Immature natural killer cell (primary cell): ENCODE data around the gene GABRD. TPM values are rescaled to one million over a fixed set of nuclear protein-coding genes. Genes with fewer than 3 reads are reported as not detected.

Source experiments
- DNase-seq, 3 donors: peaks; one replicate each; pipeline ENCODE4 v3.0.0; 2022; ENCODE audit warnings: mixed read lengths in 1 of 3
- H3K27ac Mint-ChIP-seq, 6 donors: one replicate each; pipeline ENCODE4 v1.8.0; 2020; ENCODE audit warnings: mixed read lengths in 6 of 6, mild to moderate bottlenecking in 5 of 6, inconsistent platforms in 4 of 6, moderate library complexity in 3 of 6
- H3K27me3 Mint-ChIP-seq, 3 donors: one replicate each; pipeline ENCODE4 v1.8.0; 2020 to 2021; ENCODE audit warnings: low read depth in 3 of 3, mild to moderate bottlenecking in 3 of 3, mixed read lengths in 3 of 3, moderate library complexity in 3 of 3, inconsistent platforms in 1 of 3
- H3K36me3 Mint-ChIP-seq, 3 donors: one replicate each; pipeline ENCODE4 v1.8.0; 2020; ENCODE audit warnings: mixed read lengths in 3 of 3, inconsistent platforms in 2 of 3, mild to moderate bottlenecking in 2 of 3
- H3K4me1 Mint-ChIP-seq, 2 donors: one replicate each; pipeline ENCODE4 v1.8.0; 2020; ENCODE audit warnings: inconsistent platforms in 2 of 2, mild to moderate bottlenecking in 2 of 2, mixed read lengths in 2 of 2, moderate library complexity in 1 of 2
- H3K4me3 Mint-ChIP-seq, 5 donors: one replicate each; pipeline ENCODE4 v1.8.0; 2020; ENCODE audit warnings: mild to moderate bottlenecking in 5 of 5, mixed read lengths in 5 of 5, inconsistent platforms in 3 of 5, moderate library complexity in 3 of 5
- H3K9me3 Mint-ChIP-seq, 6 donors: one replicate each; pipeline ENCODE4 v1.8.0; 2020; ENCODE audit warnings: mild to moderate bottlenecking in 6 of 6, mixed read lengths in 6 of 6, inconsistent platforms in 4 of 6, moderate library complexity in 3 of 6
- polyA plus RNA-seq, 3 donors: library from polyadenylated mRNA; unstranded; fragments of 300-500 nt; fragmentation: Illumina TruSeq; gene quantifications; one replicate each; pipeline ENCODE4 v1.2.3, GENCODE V29; 2021

Gene GABRD
- polyA plus RNA-seq, 3 donors from 2014 or later: not detected

DNA sequence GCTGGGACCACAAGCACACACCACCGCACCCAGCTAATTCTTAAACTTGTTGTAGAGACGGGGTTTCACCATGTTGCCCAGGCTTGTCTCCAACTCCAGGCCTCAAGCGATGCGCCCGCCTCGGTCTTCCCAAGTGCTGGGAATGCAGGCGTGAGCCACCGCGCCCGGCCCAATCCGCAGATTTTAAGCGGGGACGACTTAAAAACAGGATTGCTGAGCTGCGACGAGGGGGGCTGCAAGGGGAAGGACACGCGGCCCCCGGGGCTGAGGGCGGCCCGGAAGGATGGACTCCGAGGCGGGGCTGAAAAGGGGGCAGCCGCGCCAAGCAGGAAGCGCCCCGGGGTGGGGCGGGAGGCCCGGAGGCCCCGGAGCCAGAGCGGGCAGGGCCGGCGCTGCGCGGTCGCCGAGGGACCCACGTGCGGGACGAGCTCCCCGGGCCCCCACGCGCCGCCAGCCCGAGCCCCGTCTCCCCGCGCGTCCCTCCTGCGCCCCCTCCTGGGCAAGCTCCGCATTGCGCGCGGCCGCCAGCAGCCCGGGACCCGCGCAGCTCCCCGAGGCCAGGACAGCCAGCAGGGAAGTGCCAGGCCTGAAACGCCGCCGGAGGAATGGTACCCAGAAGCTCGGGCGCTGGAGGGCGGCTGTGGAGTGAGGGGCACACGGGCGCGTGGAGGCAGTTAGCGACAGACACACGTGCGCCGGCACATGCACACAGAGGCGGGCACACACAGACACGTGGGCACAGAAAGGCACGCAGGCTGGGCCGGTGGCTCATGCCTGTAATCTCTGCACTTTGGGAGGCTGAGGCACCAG, 25.6 kb downstream of the GABRD start:
- Mint-ChIP-seq H3K9me3 (no peaks in the 10 kb centered on the region), H3K4me1 (peaks cover 18 to 29% of the 10 kb centered on the region in 2 donors), H3K27ac (no peak overlapping the region), H3K27me3 (peaks cover 6 to 11% (median 6%) of the 10 kb centered on the region in 3 donors), H3K4me3 (peak overlapping the region; percentile 2 to 67 (median 39)), H3K36me3 (no peaks in the 10 kb centered on the region)
- DNase-seq: peak; percentile 79 to 80 (median 80)

GRCh38 chr1:2045468-2046173, 26.5 kb downstream of the GABRD start:
- H3K9me3 Mint-ChIP-seq: no peaks in the 10 kb centered on the region
- peaks cover 6 to 11% (median 6%) of the 10 kb centered on the region in 3 donors for H3K27me3 Mint-ChIP-seq
- H3K4me3 Mint-ChIP-seq: peak overlapping the region in 4 of 5 donors; percentile 15 to 65 (median 44)
- no peaks in the 10 kb centered on the region for H3K36me3 Mint-ChIP-seq
- H3K4me1 Mint-ChIP-seq: peaks cover 18 to 29% of the 10 kb centered on the region in 2 donors
- no peak for DNase-seq
- H3K27ac Mint-ChIP-seq: no peak overlapping the region

DNA sequence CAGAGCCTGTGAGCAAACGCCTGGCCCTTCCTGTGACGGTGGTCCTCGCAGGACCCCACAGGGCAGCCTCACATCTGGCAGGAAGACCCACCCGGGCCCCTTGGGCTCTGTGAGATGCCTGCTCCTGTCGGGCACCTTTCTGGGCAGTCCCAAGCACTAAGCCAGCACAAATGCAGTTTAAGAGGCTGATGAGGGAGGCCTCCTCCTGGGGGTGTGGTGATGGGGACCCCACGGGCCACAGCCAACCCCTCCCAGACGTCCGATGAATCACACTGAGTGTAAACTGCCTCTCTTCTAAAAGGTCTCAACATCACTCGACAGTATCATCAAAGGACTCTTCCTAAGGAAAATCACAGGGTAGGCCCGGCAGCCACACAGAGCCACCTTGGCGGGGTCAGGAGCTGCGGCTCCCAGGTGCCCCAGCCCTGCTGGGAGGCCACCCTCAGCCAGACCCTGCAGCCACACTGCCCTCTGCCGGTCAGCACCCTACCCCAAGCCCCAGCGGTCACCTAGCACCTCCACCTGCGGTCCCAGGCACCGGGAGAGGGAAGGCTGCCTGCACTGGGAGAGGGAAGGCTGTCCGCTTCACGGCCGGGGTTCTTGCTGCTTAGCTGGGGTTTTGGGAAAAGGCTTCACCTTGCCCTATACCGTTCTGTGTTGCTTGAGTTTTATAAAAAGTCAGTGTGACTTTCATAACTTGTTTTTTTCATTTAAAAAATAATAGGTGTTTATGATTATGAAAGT, 27.2 kb downstream of the GABRD start:
- Mint-ChIP-seq H3K27ac (no peak overlapping the region), H3K27me3 (peaks cover 6 to 11% (median 7%) of the 10 kb centered on the region in 3 donors), H3K9me3 (no peaks in the 10 kb centered on the region), H3K36me3 (no peaks in the 10 kb centered on the region), H3K4me1 (peaks cover 18 to 29% of the 10 kb centered on the region in 2 donors), H3K4me3 (peak overlapping the region in 3 of 5 donors; percentile 15 to 18 (median 15))
- peak; percentile 21 to 39 (median 32) for DNase-seq

DNA sequence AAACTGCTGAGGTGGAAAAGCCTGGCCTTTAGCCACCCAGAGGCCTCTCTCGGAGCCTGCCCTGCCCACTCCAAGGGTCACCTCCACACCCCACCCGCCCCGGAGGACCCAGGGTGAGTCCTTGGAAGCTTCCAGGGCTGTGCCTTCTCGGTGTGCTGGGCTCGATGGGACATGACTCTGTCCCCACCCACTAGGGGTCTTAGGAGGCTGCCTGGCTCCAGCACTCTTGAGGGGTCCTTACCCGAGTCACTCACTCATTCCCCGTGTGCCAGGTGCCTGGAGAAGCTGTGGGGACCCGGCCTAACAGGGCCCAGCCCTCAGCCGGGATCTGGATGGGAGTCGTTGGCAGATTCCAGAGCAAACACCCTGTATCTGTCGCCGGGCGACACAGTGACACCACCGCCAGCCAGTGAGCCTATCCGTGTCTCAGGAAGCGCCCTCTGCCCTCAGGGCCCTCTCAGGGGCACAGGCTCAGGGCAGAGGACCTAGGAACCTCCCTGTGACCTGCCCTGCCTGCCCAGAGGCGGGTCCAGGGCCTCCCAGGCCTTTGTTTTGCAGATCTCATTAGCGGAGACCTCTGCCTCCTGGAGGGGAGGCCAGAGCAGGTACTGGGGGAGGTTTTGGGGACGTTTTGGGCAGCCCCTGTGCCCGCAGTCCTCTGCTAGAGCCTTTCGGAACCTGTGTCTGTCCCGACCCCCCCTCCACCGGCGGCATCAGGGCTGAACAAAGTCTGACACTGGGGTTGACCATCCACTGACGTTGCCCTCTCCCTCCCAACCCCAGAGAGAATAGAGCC, 28.0 kb downstream of the GABRD start:
- H3K4me1 Mint-ChIP-seq: peaks cover 20 to 29% of the 10 kb centered on the region in 2 donors
- H3K27ac Mint-ChIP-seq: no peak overlapping the region
- H3K4me3 Mint-ChIP-seq: no peak overlapping the region
- H3K36me3 Mint-ChIP-seq: no peaks in the 10 kb centered on the region
- no peaks in the 10 kb centered on the region for H3K9me3 Mint-ChIP-seq
- DNase-seq: no peak
- H3K27me3 Mint-ChIP-seq: peaks cover 6 to 11% (median 7%) of the 10 kb centered on the region in 3 donors

- peak overlapping the region; percentile 66 to 87 (median 85) for H3K4me3 Mint-ChIP-seq
- H3K36me3 Mint-ChIP-seq: no peaks in the 10 kb centered on the region
- DNase-seq: no peak
- no peaks in the 10 kb centered on the region for H3K9me3 Mint-ChIP-seq
- peaks cover 6 to 11% (median 7%) of the 10 kb centered on the region in 3 donors for H3K27me3 Mint-ChIP-seq
- peaks cover 20 to 29% of the 10 kb centered on the region in 2 donors for H3K4me1 Mint-ChIP-seq
- H3K27ac Mint-ChIP-seq: peak overlapping the region in 3 of 6 donors; percentile 35 to 79 (median 64)
Observed at GRCh38 chr1:2047749-2048729, 28.9 kb downstream of the GABRD start.

DNA sequence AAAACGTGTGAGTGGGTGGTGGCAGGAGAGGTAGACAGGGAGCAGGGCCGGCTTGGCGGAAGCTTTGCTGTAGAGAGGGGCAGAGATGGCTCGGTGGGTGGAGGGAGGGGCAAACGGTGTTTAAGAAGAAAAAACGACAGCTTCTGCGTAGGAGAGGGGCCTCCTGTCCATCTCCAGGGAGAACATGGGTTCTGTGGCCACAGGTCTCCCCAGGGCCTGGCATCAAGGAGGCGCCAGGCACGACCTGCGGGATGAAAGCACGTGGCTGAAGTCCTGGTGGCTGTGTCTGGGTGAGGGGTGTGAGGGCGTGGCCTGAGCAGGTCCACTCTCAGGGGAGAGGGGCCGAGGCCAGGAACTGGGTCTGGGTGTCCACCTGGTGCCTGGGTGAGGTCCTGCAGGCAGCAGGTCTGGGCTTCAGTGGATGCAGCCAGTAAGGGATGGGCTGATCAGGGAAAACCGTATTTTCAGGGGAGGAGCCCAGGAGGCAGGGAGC, 30.1 kb downstream of the GABRD start:
- no peak for DNase-seq
- Mint-ChIP-seq H3K27ac (peak overlapping the region in 4 of 6 donors; percentile 35 to 77 (median 75)), H3K9me3 (no peaks in the 10 kb centered on the region), H3K4me1 (peaks cover 18 to 24% of the 10 kb centered on the region in 2 donors), H3K36me3 (no peaks in the 10 kb centered on the region), H3K4me3 (peak overlapping the region; percentile 83 to 87 (median 85)), H3K27me3 (peaks cover 0 to 10% (median 7%) of the 10 kb centered on the region in 3 donors)

DNA sequence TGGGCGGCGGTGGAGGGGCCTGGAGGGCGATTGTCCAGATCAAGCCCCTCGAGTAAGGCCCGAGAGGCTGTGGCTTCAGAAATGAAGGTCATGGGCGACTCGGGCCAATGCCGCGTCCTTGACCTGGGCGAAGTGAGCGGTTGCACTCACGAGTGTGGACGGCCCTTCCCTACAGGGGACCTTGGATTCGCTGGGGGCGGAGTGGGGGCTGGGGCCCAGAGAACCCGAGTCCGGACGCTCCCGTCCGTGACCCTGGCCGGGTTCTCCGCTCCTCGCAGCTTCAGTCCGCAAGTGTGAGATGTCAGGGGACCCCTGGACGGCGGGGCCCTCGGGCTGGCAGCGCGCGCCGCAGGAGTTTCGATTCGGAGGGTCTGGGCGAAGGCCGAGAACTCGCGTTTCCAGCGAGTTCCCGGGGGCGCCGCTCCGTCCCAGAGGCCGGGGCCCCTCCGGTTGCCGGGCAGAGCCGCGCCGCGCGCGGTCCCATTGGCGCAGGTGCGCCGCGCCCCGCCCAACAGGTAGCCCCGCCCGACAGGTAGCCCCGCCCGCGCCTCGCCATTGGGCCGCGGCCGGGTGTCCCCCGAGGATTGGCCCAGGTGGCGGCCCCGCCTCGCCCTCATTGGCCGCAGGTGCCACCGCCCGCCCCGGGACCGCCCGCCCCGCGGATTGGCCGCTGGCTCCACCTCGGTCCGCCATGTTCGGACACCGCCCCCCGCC, 30.7 kb downstream of the GABRD start, which contains the start of gene PRKCZ:
PRKCZ (plus strand) TSS at position 694 of the 714 bp plus-strand sequence. CDS start 220 bp downstream, outside the sequence.
- Mint-ChIP-seq H3K36me3 (no peaks in the 10 kb centered on the region), H3K4me1 (peaks cover 18 to 24% of the 10 kb centered on the region in 2 donors), H3K27me3 (peaks cover 0 to 10% (median 7%) of the 10 kb centered on the region in 3 donors), H3K4me3 (peak within 1 kb of the TSS; percentile 83 to 87 (median 85)), H3K9me3 (no peaks in the 10 kb centered on the region), H3K27ac (peak within 1 kb of the TSS in 4 of 6 donors; percentile 35 to 77 (median 75))
- peak; percentile 93 to 94 (median 94) for DNase-seq

- Mint-ChIP-seq H3K4me1 (peaks cover 17 to 21% of the 10 kb centered on the region in 2 donors), H3K9me3 (no peaks in the 10 kb centered on the region), H3K27me3 (peaks cover 0 to 10% (median 7%) of the 10 kb centered on the region in 3 donors), H3K36me3 (no peaks in the 10 kb centered on the region), H3K4me3 (peak overlapping the region in 3 of 5 donors; percentile 68 to 77 (median 76)), H3K27ac (no peak overlapping the region)
- no peak for DNase-seq
Observed at GRCh38 chr1:2050461-2050792, 31.3 kb downstream of the GABRD start.

DNA sequence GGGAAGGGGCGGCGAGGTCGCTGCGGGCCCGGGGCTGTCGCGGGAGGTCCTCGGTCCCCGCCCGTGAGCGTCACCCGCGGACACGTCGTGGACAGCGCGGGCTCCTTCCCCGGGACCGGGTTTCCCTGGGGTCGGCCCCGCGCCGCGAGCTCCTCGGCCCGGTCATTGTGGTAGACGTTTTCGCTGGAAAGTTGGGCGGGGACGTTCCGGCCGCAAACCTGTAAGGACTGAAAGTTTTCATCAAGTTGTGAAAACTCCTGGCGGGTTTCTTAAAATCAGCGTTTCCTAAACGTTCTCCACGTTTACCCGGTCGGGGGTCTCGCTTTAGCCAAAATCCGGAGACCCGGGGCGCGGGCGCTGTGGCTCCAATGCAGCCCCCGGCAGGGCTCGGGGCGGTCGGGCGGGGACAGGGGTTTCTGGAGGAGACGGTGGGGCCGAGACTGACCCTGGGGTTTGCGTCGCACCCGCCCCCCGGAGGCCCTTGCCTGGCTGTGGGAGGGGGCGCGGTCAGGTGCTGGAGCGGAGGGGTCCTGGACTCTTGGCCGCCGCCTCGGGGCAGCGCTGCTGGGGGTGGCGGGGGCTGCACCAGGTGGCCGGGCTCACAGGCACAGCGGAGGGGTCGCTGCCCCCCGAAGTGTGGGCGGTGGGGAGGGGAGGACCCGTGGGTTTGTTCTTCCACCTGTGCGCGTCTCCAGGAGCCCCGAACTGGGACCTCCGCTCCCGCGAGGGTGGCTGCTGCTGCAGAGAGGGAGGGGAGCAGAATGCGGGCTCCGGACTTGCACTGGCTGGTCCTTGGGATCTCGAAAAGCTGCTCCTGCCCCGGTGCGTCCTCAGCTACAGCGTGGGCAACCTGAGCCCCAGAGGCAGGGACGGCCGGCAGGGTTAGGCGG, 31.9 kb downstream of the GABRD start:
- Mint-ChIP-seq H3K9me3 (no peaks in the 10 kb centered on the region), H3K27ac (peak overlapping the region in 2 of 6 donors; percentile 40 to 71), H3K27me3 (peaks cover 0 to 10% (median 7%) of the 10 kb centered on the region in 3 donors), H3K4me1 (peaks cover 12 to 15% of the 10 kb centered on the region in 2 donors), H3K4me3 (peak overlapping the region; percentile 65 to 77 (median 68)), H3K36me3 (no peaks in the 10 kb centered on the region)
- DNase-seq: no peak

GRCh38 chr1:2052054-2052679, 33.0 kb downstream of the GABRD start:
- Mint-ChIP-seq H3K4me3 (peak overlapping the region; percentile 65 to 77 (median 68)), H3K4me1 (peaks cover 12 to 14% of the 10 kb centered on the region in 2 donors), H3K9me3 (no peaks in the 10 kb centered on the region), H3K36me3 (no peaks in the 10 kb centered on the region), H3K27me3 (peaks cover 0 to 10% (median 6%) of the 10 kb centered on the region in 3 donors), H3K27ac (no peak overlapping the region)
- DNase-seq: no peak
